Measurements from ENCODE around the gene RBM28. TPM values are rescaled to one million over a fixed set of nuclear protein-coding genes. Genes with fewer than 3 reads are reported as not detected.

Gene RBM28
- total RNA-seq, 1 donor from 2014 or later = 35.7 TPM

DNA sequence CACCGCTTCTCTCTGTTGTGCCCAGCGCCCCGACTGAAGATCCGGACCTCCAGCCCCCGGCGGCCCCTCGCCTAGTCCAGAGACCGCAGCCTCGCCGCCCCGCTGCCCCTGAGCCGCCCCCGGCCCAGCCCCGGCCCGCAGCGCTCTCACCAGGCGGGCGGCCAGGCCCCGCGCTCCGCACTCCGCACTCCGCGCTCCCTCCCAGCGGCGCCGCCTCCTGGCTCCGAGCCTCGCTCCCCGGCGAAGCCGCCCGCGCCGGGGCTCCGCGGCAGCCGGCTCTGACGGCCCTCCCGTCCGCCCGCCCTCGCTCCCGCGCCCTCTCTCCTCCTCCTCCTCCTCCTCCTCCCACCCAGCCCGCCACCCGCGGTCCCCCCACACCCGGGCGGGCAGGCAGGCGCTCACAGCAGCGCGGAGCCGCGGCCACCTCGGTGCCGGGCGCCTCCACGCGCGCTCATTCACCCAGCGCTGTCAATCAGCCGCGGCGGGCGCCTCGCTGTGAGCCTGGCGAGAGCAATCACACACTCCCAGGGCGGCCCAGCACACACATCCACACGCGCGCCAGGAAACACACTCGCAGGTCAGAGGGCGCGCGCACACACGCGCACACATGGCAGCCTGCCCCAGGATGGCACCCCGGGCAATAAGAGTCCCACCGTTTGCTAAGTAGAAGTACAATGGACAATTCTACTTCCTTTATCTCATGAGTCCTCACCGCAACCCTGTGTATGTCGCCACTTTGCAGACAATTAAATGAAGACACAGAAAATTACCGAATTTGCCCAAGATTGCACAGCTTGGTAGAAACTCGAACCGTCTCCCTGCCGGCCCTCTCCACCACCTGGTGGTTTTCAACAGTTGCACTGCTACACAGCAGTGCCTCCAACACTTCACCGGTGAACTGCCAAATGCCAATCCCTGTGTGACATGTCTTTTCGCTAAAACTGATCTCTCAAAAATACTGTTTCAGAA, 18.0 kb upstream of the RBM28 start, which contains the start of gene PRRT4:
TSS of gene PRRT4 (minus strand) at position 280 of the 969 bp plus-strand sequence.
- intact Hi-C loops (cut with micrococcal nuclease) = no loop called here
- Histone ChIP-seq H3K4me3 (peak within 1 kb of the TSS; percentile 68), H3K27me3 (ENCODE audit: low read depth) (peaks cover 70% of the 10 kb centered on the region), H3K4me1 (peaks cover 23% of the 10 kb centered on the region), H3K36me3 (no peaks in the 10 kb centered on the region), H3K9me3 (replicated peaks) (no peaks in the 10 kb centered on the region), H3K27ac (replicated peaks) (no peak within 1 kb of the TSS)
- peak; percentile 43 for DNase-seq
- TF ChIP-seq, protein P1, sequence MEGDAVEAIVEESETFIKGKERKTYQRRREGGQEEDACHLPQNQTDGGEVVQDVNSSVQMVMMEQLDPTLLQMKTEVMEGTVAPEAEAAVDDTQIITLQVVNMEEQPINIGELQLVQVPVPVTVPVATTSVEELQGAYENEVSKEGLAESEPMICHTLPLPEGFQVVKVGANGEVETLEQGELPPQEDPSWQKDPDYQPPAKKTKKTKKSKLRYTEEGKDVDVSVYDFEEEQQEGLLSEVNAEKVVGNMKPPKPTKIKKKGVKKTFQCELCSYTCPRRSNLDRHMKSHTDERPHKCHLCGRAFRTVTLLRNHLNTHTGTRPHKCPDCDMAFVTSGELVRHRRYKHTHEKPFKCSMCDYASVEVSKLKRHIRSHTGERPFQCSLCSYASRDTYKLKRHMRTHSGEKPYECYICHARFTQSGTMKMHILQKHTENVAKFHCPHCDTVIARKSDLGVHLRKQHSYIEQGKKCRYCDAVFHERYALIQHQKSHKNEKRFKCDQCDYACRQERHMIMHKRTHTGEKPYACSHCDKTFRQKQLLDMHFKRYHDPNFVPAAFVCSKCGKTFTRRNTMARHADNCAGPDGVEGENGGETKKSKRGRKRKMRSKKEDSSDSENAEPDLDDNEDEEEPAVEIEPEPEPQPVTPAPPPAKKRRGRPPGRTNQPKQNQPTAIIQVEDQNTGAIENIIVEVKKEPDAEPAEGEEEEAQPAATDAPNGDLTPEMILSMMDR (IDR thresholded peaks at IDR 0.05; ENCODE audit: borderline replicate concordance) = no peak

DNA sequence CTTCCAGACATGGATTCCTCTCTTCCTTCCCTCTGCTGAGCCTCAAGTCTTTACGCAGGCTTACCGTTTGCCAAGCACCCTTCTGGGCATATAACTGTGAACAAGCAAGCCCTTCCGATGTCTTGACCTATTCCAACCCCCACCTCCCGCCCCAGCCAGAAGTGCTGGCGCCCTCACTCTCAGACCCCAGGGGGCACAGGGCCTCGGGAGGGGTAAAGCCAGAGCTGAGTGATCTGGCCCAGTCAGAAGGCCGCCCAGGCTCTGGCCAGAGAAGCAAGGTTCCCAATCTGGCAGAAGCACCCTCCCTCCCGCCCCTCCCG, 16.6 kb upstream of the RBM28 start:
- intact Hi-C loops (cut with micrococcal nuclease) = no loop called here
- no peak for DNase-seq
- TF ChIP-seq, protein P1 (IDR thresholded peaks at IDR 0.05; ENCODE audit: borderline replicate concordance) = no peak

DNA sequence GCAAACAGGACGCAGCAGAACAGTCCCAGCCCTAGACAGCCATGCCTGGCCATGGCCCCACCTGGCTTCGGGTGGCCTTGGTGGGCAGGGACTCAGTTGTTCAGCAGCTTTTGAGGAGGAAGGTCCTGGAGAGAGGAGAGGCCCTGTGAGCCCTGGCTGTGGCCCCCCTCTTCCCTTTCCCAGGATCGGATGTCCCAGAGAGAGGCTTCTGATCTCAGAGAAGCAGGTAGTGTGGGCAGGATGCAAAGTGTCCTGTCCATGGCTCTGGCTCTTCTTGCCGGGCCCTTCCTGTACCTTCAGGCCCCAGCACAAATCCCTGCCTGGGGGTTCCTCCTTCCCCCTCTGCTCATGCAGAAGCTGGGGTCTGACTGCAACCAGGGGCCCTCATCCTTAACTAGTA, 16.2 kb upstream of the RBM28 start:
- peaks cover 59% of the 10 kb centered on the region for H3K27me3 ChIP-seq (ENCODE audit: low read depth)
- no peaks in the 10 kb centered on the region for H3K36me3 ChIP-seq
- H3K27ac ChIP-seq (replicated peaks) = no peak overlapping the region
- no peak overlapping the region for H3K4me3 ChIP-seq
- no peak for DNase-seq
- H3K9me3 ChIP-seq (replicated peaks) = no peaks in the 10 kb centered on the region
- TF ChIP-seq, protein P1 (IDR thresholded peaks at IDR 0.05; ENCODE audit: borderline replicate concordance) = no peak
- intact Hi-C loops (cut with micrococcal nuclease) = no loop called here
- peaks cover 28% of the 10 kb centered on the region for H3K4me1 ChIP-seq

More for the DNA sequence above, 16.6 kb upstream of the RBM28 start:
- Histone ChIP-seq H3K36me3 (no peaks in the 10 kb centered on the region), H3K27ac (replicated peaks) (no peak overlapping the region), H3K4me1 (peaks cover 28% of the 10 kb centered on the region), H3K27me3 (ENCODE audit: low read depth) (peaks cover 61% of the 10 kb centered on the region), H3K9me3 (replicated peaks) (no peaks in the 10 kb centered on the region), H3K4me3 (peak overlapping the region; percentile 68)

DNA sequence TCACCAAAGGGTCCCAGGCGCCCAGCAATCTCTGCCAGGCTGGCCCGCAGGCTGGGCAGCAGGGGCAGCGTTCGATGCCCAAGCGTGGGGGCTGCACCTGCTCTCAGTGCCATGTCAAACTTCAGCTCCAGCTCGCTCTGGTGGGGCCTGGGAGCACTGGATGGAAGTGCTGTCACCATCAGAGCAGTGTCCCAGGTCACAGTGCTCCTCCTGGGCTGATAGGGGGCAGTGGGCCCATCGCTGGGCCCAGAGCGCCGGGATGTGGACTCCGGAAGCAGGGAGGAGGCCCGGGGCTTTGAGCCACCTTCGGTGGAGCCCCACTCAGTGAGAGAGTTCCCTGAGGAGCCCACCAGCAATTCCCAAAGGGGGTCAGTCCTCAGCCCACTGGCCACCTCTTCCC, 15.6 kb upstream of the RBM28 start:
- DNase-seq = no peak
- intact Hi-C loops (cut with micrococcal nuclease) = no loop called here
- no peaks in the 10 kb centered on the region for H3K36me3 ChIP-seq
- TF ChIP-seq, protein P1 (IDR thresholded peaks at IDR 0.05; ENCODE audit: borderline replicate concordance) = no peak
- no peak overlapping the region for H3K27ac ChIP-seq (replicated peaks)
- H3K9me3 ChIP-seq (replicated peaks) = no peaks in the 10 kb centered on the region
- peaks cover 53% of the 10 kb centered on the region for H3K27me3 ChIP-seq (ENCODE audit: low read depth)
- H3K4me1 ChIP-seq = peaks cover 28% of the 10 kb centered on the region
- no peak overlapping the region for H3K4me3 ChIP-seq

DNA sequence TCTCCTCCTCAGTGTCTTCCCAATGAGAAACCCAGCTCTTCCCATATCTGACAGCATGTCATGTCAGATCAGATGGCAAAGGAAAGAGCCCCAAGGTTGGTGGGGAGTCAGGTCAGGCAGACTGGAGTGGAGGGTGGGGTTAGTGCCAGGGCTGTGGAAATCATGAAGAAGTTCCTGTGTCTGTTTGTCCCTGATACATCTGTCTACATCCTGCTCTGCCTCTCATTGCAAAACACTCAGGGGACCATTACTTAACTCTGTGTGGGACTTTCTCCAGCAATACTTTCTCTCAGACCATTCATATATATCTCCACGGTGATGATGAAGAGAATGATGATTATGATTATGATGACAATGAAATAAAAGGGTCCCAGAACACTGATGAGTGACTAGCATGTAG, 14.5 kb upstream of the RBM28 start:
- Histone ChIP-seq H3K27ac (replicated peaks) (no peak overlapping the region), H3K27me3 (ENCODE audit: low read depth) (peaks cover 52% of the 10 kb centered on the region), H3K4me1 (peaks cover 28% of the 10 kb centered on the region), H3K9me3 (replicated peaks) (no peaks in the 10 kb centered on the region), H3K36me3 (no peaks in the 10 kb centered on the region), H3K4me3 (no peak overlapping the region)
- no peak for DNase-seq
- intact Hi-C loops (cut with micrococcal nuclease) = no loop called here
- TF ChIP-seq, protein P1 (IDR thresholded peaks at IDR 0.05; ENCODE audit: borderline replicate concordance) = no peak

Data from left ventricle myocardium inferior (tissue), 1 donor.